Activated effector memory CD4-positive, alpha-beta T cell treated with anti-CD3 and anti-CD28 coated beads, Interleukin-2, amount 50 U/mL, for 16 hours (primary cell): ENCODE data around the gene B3GAT1.
A peak's percentile ranks its signal among the peaks of the same experiment; 100 is the strongest.
"Not testable (repeated sequence)": the region's sequence is repeated elsewhere in the genome, so short reads cannot be mapped to it uniquely, and the experiment has no call there.

ENCODE experiments used
- DNase-seq: peaks from one replicate; pipeline ENCODE4 v3.0.0-alpha.2; 2020

The B3GAT1 gene, protein sequence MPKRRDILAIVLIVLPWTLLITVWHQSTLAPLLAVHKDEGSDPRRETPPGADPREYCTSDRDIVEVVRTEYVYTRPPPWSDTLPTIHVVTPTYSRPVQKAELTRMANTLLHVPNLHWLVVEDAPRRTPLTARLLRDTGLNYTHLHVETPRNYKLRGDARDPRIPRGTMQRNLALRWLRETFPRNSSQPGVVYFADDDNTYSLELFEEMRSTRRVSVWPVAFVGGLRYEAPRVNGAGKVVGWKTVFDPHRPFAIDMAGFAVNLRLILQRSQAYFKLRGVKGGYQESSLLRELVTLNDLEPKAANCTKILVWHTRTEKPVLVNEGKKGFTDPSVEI

DNA sequence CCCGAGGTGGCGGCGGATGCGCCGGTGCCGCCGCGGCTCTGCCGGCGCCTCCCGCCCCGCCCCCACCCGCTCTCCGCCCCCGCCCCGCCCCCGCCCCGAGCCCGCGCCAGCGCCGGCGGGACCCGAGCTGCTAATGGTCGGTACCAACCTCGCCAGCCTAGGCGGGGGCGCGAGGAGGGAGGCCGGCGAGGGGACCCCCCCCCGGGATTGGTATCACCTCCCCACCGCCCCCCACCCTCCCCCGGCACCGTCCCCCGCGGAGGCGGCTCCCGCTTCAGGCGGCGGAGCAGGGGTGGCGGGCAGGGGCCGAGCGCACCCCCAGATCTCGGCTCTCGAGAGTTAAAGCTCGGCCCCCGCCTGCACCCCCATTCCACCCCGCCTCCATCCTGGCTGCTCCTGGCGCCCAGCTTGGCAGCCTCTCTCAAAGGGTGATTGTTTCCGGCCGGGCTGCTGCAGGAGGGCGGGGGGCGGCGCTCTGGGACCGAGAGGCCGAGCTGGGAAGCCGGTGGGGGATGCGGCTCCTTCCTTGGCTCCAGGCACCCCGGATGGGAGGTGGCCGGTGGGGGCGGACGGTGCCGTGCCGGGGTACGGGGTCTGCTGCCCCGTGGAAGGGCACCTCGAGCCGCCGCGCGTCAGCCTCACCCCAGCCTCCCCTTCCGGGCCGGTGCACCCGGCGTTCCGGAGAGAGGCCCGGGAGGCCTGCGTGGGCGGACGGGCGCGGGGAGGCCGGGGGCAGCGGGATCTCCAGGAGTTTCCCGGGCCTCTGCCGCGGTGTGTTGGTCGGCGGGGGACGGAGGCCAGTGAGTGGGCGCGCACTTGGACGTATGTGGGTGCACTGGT, at the start of gene B3GAT1:
TSS of gene B3GAT1 (minus strand) at position 40 of the 840 bp plus-strand sequence. CDS start 24,583 bp downstream, outside the sequence.
- peak; percentile 65 for DNase-seq

DNA sequence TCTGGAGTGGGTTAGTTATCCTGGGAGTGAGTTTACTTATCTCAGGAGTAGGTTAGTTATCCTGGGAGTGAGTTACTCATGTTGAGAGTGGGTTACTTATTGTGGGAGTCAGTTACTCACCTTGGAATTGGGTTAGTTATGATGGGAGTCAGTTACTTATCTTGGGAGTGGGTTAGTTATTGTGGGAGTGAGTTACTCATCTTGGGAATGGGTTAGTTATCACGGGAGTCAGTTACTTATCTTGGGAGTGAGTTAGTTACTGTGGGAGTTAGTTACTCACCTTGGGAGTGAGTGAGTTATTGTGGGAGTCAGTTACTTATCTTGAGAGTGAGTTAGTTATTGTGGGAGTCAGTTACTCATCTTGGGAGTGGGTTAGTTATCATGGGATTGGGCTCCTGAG, 49.6 kb upstream of the B3GAT1 start:
- DNase-seq = no peak

DNA sequence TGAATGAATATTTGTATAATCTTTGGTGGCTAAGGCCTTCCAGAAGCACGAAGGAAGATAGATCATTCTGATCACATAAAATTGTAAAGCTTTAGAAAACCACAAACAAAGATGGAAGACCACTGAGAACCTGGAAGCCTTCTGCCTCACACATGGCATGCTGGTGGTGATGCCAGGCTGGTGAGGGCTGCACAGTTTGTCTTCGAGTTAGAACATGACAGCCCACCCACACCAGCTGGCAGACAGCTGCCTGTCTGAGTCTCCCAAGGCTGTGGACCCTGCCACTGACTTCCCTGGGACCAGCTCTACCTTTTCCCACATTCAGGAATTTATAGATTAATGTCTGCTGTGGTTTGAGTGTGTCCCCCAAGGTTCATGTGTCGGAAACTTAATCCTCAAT, 48.8 kb upstream of the B3GAT1 start:
- DNase-seq = no peak

DNA sequence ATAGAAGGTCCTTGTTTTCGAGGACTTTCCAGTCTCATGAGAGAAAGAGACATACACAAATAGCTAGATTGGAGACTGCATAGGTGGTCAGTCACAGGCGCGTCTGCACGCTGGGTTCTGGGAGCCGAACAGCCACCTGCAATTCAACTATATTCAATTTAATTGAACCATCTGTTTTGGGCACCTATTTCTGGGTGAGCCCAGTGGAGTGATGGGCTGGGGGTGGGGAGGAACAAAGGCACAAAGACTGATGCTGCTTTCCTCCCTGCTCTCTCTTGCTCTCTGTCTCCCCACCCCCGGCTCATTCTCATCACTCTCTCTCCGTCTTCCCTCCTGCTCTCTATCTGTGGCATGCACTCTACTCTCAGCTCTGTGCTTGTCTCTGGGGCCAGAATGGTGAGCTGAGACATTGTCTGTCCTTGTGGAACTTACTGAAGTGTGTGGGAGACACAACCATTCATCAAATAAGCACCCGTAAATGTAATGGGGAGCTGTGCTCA, 48.1 kb upstream of the B3GAT1 start:
- DNase-seq = no peak

DNA sequence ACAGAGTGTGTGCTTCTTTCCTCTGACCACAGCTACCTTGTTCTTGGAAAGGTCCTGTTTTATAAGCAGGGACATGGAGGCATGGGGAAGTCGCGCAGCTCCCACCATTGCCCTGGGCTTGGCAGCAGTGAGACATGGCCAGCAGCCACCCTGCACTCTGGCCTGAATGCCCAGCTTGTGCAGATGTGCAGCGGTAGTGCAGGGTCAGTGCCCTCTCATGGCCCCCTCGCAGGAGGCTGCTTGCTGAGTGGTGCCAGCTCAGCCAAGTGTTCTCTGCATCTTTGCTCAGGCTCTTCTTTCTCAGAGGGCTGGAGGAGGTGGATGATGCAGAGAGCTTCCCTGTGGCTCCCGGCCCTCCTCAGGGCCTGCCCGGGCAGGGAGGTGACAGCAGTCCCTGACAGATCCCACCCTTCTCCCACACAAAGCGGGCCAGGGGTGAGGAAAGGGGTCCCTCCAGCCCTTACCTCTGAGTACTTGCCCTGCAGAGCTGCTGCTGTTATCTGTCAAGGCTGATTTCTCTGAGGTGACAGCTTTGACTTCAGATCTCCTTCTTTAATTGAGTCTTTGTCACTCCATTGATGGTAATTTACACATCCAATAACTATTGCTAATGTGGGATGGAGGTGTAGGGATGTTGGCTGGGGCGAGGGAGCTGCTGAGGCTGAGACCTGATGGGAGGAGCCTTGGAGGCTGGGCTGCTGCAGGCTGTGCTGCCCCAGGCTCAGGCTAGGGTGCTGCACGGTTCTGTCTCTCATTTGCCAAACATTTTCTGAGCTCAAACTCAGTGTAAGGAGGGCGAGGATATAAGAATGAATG, 47.4 kb upstream of the B3GAT1 start:
- no peak for DNase-seq

DNA sequence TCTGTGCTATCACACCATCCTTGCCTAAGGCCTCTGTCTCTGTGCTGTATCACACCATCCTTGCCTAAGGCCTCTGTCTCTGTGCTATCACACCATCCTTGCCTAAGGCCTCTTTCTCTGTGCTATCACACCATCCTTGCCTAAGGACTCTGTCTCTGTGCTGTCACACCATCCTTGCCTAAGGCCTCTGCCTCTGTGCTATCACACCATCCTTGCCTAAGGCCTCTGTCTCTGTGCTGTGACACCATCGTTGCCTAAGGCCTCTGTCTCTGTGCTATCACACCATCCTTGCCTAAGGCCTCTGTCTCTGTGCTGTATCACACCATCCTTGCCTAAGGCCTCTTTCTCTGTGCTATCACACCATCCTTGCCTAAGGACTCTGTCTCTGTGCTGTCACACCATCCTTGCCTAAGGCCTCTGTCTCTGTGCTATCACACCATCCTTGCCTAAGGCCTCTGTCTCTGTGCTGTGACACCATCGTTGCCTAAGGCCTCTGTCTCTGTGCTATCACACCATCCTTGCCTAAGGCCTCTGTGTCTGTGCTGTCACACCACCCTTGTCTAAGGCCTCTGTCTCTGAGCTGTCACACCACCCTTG, 45.5 kb upstream of the B3GAT1 start:
- DNase-seq = not testable (repeated sequence)

DNA sequence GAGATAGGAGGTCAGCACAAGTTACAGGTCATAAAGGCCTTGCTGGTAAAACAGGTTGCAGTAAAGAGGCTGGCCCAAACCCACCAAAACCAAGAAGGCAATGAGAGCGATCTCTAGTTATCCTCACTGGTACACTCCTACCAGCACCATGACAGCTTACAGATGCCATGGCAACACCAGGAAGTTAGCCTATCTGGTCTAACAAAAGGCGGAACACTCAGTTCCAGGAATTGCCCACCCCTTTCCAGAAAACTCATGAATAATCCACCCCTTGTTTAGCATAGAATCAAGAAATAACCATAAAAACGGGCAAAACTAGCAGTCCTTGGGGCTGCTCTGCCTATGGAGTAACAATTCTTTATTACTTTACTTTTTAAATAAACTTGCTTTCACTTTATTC, 43.5 kb upstream of the B3GAT1 start:
- DNase-seq = no peak

DNA sequence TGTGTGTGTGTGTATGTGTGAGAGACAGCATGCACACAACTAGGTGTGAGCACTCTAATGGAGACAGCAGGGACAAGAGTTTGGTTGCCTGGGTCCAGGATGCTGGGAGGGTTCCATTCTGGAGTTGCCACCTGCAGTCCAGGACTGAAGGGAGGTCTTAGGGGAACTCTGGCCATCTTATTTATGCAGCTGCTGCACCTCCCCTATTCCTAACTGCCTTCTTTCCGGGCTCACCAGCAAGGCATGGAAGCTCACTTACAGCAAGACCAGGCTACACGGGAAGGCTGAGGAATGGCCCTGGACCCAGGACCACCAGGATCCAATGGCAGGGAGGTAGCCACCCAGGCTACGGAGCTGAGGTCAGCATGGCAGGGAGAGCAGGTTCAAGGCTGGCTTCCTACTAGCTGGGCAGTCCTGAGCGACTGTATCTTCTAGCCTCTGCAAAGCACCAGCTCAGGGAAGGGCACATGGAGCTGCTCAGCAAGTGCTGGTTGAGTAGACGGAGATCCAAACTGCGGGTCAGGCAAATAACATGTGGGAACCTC, 42.2 kb upstream of the B3GAT1 start:
- DNase-seq = no peak

DNA sequence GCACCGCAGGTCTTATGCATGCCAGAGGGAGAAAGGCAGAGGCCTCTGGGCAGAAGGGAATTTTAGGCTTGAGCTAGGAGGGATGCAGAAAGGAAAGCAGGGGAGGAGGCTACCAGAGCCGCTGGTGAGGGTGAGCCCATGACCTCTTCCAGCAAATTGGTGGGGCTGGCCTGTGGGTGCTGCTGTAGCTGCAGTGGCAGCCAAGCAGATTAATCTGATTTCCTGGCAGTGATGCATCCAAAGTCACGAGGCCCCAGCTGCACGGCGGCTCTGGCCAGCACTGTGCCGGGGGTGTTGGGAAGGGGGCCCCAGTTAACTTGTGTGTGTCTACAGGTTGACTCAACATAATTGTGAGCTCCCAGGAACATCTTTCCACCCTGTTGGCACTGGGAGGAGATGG, 41.4 kb upstream of the B3GAT1 start:
- no peak for DNase-seq

DNA sequence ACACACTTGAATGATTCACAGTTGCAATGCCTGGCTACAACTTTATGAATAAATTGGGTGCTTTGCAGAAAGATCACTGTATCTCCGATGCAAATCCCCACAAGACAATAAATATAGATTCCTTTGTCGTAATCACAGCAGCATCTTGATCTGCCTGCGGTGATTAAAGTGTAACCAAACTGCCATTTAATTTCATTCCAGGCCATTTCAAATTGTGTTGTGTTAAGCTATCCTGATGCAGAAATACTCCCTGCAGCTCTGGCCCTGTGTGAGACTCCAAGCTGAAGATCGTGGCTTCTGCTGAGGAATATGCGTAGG, 40.8 kb upstream of the B3GAT1 start:
- DNase-seq = no peak

DNA sequence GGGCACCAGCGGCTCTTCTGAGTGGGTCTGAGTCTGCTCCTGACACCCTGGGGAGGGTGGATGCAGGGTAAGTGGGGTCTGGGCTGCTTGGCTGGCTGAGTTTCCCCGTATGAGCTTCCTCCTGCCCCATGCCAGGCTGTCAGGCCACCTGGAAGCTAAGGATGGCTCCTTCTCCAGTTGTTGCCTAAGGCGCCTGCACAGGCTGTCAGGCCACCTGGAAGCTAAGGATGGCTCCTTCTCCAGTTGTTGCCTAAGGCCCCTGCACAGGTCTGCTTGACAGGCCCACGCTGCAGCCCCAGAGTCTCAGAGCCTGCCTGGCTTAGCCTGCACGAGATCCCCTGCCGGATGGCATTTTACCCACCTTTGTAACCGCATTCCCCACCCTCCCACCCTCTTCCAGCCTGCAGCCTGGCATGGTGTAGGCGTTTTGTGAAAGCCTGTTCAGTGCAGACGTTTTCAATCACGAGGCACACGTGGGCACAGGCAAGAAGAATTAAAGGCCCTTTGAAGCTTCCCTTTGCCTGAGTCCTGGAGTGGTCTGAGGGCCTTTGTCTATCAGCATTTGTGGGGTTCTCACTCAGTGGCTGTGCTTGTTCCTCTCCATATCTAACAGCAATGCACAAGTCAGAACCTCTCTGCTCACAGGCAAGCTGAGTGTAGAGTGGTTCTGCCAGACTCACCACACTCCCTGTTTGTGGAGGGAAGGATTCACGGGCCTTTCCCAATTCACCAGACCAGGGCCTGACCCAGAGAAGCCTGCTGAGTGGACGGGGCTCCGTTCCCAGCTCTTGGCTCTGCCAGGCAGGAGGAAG, 40.2 kb upstream of the B3GAT1 start:
- no peak for DNase-seq

DNA sequence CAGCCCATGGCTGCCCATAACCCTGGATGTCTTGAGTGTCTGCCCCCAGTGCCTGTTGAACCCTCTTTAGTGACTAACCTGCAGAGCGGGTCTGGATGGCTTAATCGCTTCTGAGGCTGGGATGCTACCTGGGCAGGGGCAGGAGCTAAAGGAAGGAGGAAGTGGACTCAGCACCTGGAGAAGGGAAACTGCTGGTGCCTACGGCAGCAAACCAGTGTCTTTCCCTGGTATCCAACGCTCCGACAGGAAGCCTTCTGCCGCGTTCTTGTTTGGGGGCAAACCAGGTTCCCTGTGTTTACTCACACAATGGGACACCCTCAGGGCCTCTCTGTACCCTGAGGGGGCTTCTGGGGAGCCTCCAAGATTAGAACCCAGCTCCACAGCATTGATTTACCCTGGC, 38.1 kb upstream of the B3GAT1 start:
- DNase-seq = no peak

DNA sequence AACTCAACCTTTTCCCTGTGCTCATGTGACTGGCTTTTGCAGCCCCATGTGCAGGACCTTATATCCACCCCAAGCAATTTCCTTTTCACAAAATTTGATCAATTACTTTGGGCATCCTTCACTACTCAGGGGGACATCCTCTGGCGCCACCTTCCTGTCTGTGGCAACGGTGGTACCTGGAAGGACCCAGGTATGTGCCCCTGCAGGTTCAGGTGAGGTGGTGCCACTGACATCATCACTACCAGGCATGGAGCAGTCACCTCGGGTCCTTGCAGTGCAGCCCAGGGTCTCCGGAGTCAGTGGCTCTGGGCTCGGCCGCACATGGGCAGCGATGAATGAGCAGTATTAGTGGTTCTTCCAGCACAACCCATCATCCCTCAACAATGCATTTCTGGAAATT, 37.7 kb upstream of the B3GAT1 start:
- DNase-seq = no peak

DNA sequence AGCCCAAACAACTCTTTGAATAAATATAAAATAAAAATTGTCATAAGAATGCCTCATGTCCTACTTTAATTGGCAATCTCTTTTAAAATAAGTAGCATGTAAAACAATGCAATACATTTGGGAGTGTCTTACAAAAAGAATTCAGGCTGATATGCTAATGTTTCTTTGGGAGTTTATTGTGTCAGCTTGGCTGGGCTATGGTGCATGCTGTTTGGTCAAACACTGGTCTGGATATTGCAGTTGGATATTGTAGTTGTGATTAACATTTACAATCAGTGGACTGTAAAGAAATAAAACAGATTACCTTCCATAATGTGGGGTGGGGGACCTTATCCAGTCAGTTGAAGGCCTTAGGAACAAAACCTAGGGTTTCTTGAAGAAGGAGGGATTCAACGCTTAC, 37.0 kb upstream of the B3GAT1 start:
- DNase-seq = no peak

DNA sequence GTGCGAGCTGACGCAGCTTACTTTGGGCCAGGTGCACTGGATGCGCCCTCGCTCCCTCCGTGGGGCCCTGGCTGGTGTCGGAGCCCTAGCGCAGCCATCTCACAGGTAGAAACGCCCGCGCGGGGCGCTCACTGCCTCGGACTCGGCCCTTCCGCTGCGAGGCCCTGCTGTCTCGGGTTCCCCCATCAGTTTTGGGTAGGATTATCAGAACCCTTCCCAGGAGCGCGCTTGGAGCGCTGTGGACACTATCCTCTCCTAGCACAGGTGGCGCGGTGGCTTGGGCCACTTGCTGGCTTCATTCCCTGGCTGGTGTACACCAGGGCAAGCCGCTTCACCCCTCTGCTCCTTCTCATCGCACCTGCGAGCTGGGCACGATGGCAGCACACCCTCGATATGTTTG, 35.7 kb upstream of the B3GAT1 start:
- no peak for DNase-seq

DNA sequence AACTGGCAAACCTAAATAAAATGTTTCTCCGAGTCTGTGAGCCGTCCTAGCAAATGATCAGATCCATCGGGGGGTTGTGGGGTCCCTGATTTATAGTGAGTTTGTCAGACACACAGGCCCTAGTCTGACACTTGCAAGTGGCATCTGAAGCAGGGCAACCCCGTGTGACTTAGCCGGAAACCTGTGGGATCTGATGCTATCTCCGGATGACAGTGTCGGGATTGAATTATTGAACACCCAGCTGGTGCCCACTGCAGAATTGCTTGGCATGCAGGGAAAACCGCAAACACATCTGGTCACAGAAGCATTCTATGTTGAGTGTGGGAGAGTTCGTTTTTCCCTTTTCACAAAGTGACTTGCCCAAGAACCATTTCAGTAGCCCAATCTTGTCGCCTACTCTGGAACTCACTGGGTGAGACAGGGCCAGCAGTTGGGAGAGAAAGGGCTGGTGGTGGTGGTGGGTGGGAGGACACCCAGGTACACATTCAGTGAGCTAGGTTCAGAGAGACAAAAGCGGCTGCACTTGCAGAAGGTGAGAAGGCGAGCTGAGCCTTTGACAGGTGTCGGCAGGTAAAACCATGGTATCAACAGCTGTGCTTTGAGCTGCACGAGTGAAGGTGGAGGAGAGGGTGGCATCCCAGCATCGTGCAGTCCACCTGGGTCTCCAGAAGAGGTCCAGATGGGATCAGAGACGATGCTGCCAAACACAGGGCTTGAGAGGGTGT, 33.7 kb upstream of the B3GAT1 start:
- DNase-seq = no peak

DNA sequence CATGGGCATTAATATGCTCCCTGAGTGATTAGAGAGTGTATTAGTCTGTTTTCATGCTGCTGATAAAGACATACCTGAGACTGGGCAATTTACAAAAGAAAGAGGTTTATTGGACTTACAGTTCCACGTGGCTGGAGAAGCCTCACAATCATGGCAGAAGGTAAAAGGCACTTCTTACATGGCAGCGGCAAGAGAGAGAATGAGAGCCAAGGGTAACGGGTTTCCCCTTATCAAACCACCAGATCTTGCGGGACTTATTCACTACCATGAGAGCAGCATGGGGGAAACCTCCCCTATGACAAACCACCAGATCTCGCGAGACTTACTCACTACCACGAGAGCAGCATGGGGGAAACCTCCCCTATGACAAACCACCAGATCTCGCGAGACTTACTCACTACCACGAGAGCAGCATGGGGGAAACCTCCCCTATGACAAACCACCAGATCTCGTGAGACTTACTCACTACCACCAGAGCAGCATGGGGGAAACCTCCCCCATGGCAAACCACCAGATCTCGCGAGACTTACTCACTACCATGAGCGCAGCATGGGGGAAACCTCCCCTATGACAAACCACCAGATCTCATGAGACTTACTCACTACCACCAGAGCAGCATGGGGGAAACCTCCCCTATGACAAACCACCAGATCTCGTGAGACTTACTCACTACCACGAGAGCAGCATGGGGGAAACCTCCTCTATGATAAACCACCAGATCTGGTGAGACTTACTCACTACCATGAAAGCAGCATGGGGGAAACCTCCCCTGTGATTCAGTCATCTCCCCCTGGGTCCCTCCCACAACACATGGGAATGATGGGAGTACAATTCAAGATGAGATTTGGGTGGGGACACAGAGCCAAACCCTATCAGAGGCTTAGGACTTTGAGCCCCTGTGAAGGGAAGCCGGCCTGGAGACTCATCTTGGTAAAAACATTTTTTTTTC, 32.4 kb upstream of the B3GAT1 start:
- not testable (repeated sequence) for DNase-seq

DNA sequence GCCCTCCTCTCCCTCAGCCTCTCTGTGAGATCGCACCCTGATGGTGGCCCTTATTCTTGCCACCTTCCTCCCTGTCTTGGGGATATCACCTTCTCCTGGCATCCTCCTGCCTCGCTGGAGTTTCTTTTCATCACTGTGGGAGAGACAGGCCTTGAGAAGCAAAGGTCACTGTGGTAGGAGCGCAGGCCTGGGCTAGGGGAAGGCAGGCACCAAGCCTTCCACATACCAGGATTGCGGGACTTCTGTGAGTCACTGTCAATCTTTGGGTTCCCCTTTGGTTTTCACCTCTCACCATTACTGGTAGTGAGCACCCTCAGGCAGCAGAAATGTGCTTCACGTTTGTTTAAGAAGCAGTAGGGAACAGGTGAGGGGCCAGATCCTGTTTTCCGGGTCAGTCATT, 31.2 kb upstream of the B3GAT1 start:
- DNase-seq = no peak

DNA sequence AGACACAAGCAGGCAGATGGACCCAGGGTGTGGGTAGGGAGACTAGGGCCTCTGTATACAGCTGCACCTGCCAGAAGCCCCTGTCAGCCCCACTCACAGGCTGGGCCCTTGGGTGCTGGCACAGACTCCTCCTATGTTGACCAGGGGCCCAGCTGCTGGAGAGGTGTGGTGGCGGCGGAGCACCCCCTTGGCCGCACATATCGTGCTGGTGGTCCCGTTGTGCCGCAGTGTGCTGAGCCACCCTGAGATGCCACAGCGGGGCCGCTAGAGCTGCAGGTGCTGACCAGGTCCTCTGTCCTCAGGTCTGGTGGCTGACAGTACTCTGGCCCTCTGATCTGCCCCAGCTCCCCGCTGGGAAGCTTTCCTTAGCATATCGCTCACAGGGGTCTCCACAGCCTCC, 30.2 kb upstream of the B3GAT1 start:
- no peak for DNase-seq

DNA sequence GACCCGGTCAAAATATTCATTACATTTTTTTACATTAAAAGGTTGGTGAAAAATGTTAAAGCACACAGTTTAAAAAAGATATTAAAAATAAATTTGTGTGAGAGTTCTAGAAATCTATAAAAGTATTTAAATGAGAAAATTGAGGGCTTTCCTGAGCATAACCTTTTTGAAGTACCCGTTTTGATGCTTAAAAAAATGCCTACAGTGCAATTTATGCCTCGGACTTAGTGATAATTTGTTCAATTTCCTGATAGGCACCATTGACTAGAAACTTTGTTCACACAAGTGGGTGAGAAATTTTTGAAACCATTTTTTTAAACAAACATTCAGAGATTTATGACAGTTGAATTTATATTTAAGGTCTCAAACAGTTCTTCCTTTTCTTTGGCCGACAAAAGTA, 29.7 kb upstream of the B3GAT1 start:
- DNase-seq = no peak
